ENCODE results near the gene COPA. TPM values are rescaled to one million over a fixed set of nuclear protein-coding genes. Genes with fewer than 3 reads are reported as not detected.

Gene COPA
- total RNA-seq, 1 donor from 2014 or later = 214 TPM

Other genes starting within 250 kb of the COPA start
- gene IGSF8, start 244.6 kb downstream of the COPA start, total RNA-seq = 5.6 and 9.2 TPM in 2 replicates
- gene ATP1A2, start 227.5 kb downstream of the COPA start, total RNA-seq = not detected in 2 replicates
- gene ATP1A4, start 191.6 kb downstream of the COPA start, total RNA-seq = not detected in 2 replicates
- not detected in 2 replicates for gene CASQ1, start 152.7 kb downstream of the COPA start, total RNA-seq
- gene PEA15, start 137.9 kb downstream of the COPA start, total RNA-seq = 38.9 and 83.1 TPM in 2 replicates
- gene DCAF8, start 80.7 kb downstream of the COPA start, total RNA-seq = 62.1 and 73.6 TPM in 2 replicates
- gene PEX19, start 58.1 kb downstream of the COPA start, total RNA-seq = 24.9 and 29.3 TPM in 2 replicates
- 50.7 and 80.0 TPM in 2 replicates for gene NCSTN, start 133 bp upstream of the COPA start, total RNA-seq
- under 0.01 TPM in 1 of 2 replicates, not detected in the other for gene NHLH1, start 23.8 kb upstream of the COPA start, total RNA-seq
- not detected in 2 replicates for gene VANGL2, start 57.3 kb upstream of the COPA start, total RNA-seq
- gene SLAMF6, start 180.0 kb upstream of the COPA start, total RNA-seq = not detected in 2 replicates
- gene CD84, start 236.2 kb upstream of the COPA start, total RNA-seq = not detected in 2 replicates

Data from dermis microvascular lymphatic vessel endothelial cell (primary cell).